Sigmoid colon (tissue), 7 donors: Measurements from ENCODE around the gene PACRG. TPM values are rescaled to one million over a fixed set of nuclear protein-coding genes. Genes with fewer than 3 reads are reported as not detected.
"Not testable (repeated sequence)": the region's sequence is repeated elsewhere in the genome, so short reads cannot be mapped to it uniquely, and the experiment has no call there.

Experiments
- DNase-seq: peaks from one replicate; pipeline ENCODE4 v3.0.0-alpha.2; 2019
- H3K27ac ChIP-seq, 4 donors: fragments of 200-600 bp; sonication (generic); one replicate each; pipeline ENCODE4 v1.5.1; 2016 to 2019; ENCODE audit warnings: mild to moderate bottlenecking in 1 of 4
- H3K27me3 ChIP-seq, 3 donors: fragments of 200-600 bp; sonication (generic); one replicate each; pipeline ENCODE4 v1.5.1; 2019; ENCODE audit warnings: mild to moderate bottlenecking in 1 of 3
- H3K36me3 ChIP-seq, 4 donors: fragments of 200-600 bp; sonication (generic); one replicate each; pipeline ENCODE4 v1.5.1; 2016 to 2019
- H3K4me1 ChIP-seq, 4 donors: fragments of 200-600 bp; sonication (generic); one replicate each; pipeline ENCODE4 v1.5.1; 2017 to 2019
- H3K4me3 ChIP-seq, 4 donors: fragments of 200-600 bp; sonication (generic); one replicate each; pipeline ENCODE4 v1.5.1; 2017 to 2019; ENCODE audit warnings: mild to moderate bottlenecking in 2 of 4, moderate library complexity in 1 of 4
- H3K9me3 ChIP-seq, 4 donors: fragments of 200-600 bp in 3 of 4; sonication (generic) in 3 of 4; one replicate each; pipeline versions ENCODE4 v1.5.1 to v1.6.1; 2013 to 2019
- EP300 ChIP-seq, 4 donors: sonication (generic); formaldehyde crosslinking; IDR thresholded peaks; one replicate each; pipeline ENCODE4 v1.6.1; 2017; ENCODE audit warnings: antibody characterized with exemption in 4 of 4
- POLR2A ChIP-seq, 2 donors: fragments of 450-650 bp; IDR thresholded peaks; one replicate each; pipeline ENCODE4 v1.6.1; 2016; ENCODE audit warnings: antibody characterized with exemption in 2 of 2, mild to moderate bottlenecking in 2 of 2, moderate library complexity in 2 of 2
- POLR2AphosphoS5 ChIP-seq, 4 donors: sonication (generic); formaldehyde crosslinking; IDR thresholded peaks; one replicate each; pipeline ENCODE4 v1.6.1; 2017; ENCODE audit warnings: antibody characterized with exemption in 4 of 4
- WGBS, 2 donors: extraction: QIAGEN DNeasy Blood & Tissue Kit; methylation state at CpG; one replicate each; pipeline ENCODE4 v1.1.7; 2013; 5-methylcytosine and 5-hydroxymethylcytosine counted together
- intact Hi-C: fragments of 100-400 bp; cut with DNase I; formaldehyde crosslinking; loops from one replicate; pipeline ENCODE4 v1.15.1; 2023
- polyA plus RNA-seq, 3 donors: library from polyadenylated mRNA; stranded (reverse); fragments of 200-250 nt; gene quantifications; one replicate each; pipeline ENCODE4 v1.2.3, GENCODE V29; 2013
- total RNA-seq, 4 donors: library from RNA; depleted of rRNA; stranded (reverse); fragments of >200 nt; gene quantifications; one replicate each; pipeline ENCODE4 v1.1.0, GENCODE V29; 2016
- TF ChIP-seq, protein P1 (sequence below), 4 experiments: fragments of 450-650 bp in 3 of 4; fragments of 200-600 bp in 1 of 4; IDR thresholded peaks; one replicate each; pipeline ENCODE4 v1.5.1; 2016 to 2019; ENCODE audit warnings: antibody characterized with exemption in 4 of 4, mild to moderate bottlenecking in 3 of 4, moderate library complexity in 2 of 4
- donor health status: healthy with polysubstance abuse.
- donor health status: Bipolar disorder and iron deficiency.
- donor health status: healthy.

PACRG gene
- total RNA-seq, result 1 to 10 TPM in 2 of 4 donors, under 1 TPM in 2; 0.36 to 6.9 (median 1.7) TPM
- polyA plus RNA-seq, result under 1 TPM in 1 of 3 donors, not detected in 2; 0.12 TPM

DNA sequence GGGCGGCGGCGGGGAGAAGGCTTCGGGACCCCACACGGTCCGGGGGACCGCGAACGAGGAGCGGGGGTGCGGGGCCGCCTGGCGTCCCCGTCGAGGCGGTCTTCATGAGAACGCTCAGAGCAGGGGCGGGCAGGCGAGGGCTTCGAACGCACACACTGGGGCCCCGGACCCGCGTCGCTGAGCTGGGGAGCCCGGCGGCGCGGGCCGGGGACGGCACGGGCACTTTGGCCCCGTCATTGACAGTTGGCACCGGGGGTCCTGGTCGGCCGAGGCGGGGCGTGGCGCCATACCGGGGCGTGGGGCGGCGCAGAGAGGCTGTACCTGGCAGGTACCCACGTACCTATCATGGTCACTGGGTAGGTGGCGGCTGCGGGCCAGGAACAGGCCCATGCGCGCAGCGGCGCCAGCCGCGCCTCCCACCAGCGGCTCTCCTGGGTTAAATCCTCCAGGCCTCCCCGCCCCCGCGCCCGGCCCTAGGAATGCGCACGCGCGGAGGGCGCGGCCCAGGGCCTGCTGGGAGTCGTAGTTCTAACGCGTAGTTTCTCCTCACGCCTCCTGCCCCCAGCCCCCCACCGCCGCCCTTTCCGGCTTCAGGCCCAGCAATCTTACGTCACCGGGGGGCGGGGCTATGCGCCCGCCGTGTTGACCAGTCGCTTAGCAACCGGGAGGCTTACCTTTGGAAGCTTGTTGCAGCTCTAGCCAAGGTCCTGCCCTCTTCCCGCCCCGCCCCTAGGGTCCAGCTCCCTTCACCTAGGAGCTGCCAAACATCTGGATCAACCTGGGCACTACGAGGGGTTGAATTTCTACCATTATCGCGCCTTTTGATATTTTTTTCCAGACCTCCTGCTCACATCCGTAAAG, at the start of gene PACRG, which contains the start of gene PRKN:
TSS of gene PACRG (plus strand) at position 653 of the 861 bp plus-strand sequence.
TSS of gene PRKN (minus strand) at position 445 of the 861 bp plus-strand sequence.
- Histone ChIP-seq H3K36me3 (no peaks in the 10 kb centered on the region), H3K27me3 (no peaks in the 10 kb centered on the region), H3K4me3 (peak within 1 kb of the TSS; percentile 71 to 99 (median 98)), H3K9me3 (no peaks in the 10 kb centered on the region), H3K27ac (peak within 1 kb of the TSS; percentile 79 to 93 (median 87)), H3K4me1 (peaks cover 0 to 20% (median 12%) of the 10 kb centered on the region in 4 donors)
- intact Hi-C loops, result loop anchor here (5.0 kb wide), 1 partner anchor 685 kb away; the partner anchor contains the start of gene QKI
- WGBS, 2 donors, result 0 to 2% methylated on average over 84 of the region's 84 CpGs
- peak; percentile 99 for DNase-seq
- TF ChIP-seq POLR2A (IDR thresholded peaks at IDR 0.05) (peak; percentile 70 to 83), EP300 (IDR thresholded peaks at IDR 0.05) (peak in 3 of 4 donors; percentile 1 to 67 (median 57)), POLR2AphosphoS5 (IDR thresholded peaks at IDR 0.05) (peak; percentile 72 to 93 (median 86))
- TF ChIP-seq, protein P1, sequence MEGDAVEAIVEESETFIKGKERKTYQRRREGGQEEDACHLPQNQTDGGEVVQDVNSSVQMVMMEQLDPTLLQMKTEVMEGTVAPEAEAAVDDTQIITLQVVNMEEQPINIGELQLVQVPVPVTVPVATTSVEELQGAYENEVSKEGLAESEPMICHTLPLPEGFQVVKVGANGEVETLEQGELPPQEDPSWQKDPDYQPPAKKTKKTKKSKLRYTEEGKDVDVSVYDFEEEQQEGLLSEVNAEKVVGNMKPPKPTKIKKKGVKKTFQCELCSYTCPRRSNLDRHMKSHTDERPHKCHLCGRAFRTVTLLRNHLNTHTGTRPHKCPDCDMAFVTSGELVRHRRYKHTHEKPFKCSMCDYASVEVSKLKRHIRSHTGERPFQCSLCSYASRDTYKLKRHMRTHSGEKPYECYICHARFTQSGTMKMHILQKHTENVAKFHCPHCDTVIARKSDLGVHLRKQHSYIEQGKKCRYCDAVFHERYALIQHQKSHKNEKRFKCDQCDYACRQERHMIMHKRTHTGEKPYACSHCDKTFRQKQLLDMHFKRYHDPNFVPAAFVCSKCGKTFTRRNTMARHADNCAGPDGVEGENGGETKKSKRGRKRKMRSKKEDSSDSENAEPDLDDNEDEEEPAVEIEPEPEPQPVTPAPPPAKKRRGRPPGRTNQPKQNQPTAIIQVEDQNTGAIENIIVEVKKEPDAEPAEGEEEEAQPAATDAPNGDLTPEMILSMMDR (IDR thresholded peaks at IDR 0.05), result no peak

DNA sequence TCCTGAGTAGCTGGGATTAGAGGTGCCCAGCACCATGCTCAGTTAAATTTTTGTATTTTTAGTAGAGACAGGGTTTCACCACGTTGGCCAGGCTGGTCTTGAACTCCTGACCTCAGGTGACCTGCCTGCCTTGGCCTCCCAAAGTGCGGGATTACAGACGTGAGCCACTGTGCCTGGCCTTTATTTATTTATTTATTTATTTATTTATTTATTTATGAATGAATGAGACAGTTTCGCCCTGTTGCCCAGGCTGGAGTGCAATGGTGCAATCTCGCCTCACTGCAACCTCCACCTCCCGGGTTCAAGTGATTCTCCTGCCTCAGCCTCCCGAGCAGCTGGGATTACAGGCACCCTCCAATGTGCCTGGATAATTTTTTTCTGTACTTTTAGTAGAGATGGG, 48.9 kb upstream of the PACRG start:
- intact Hi-C loops, DNase-seq: not testable (repeated sequence)
- 92 to 94% methylated on average over 7 of the region's 7 CpGs for WGBS, 2 donors

DNA sequence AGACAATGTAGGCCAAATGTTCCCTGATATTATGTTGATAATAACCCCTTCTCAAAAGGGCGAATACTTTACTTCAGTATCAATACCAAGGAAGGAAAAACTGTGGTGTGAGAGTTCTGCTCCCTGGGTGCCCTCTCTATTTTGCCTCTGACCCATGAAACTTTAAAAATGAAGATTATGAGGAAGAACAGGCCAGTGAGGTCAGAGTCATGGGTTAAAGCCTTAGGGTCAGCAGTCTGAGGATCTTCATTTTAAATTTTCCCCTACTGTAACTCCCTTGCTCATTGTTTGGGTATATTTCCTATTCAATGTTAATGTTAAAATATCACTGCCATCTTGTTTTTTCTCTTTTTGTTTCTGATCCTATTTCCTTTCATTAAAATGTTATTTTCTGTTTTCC, 48.1 kb upstream of the PACRG start:
- Histone ChIP-seq H3K4me3 (no peak overlapping the region), H3K4me1 (no peaks in the 10 kb centered on the region), H3K27ac (no peak overlapping the region), H3K36me3 (no peaks in the 10 kb centered on the region), H3K27me3 (no peaks in the 10 kb centered on the region), H3K9me3 (no peaks in the 10 kb centered on the region)
- intact Hi-C loops, result no loop called here
- WGBS, 2 donors, result 89 to 95% methylated on average over 1 of the region's 1 CpG
- DNase-seq, result no peak
- TF ChIP-seq POLR2AphosphoS5 (IDR thresholded peaks at IDR 0.05), result no peak
- TF ChIP-seq, protein P1 (IDR thresholded peaks at IDR 0.05), result no peak
- no peak for TF ChIP-seq EP300 (IDR thresholded peaks at IDR 0.05)
- TF ChIP-seq POLR2A (IDR thresholded peaks at IDR 0.05), result no peak

More for the DNA sequence above, 48.9 kb upstream of the PACRG start:
- H3K27ac ChIP-seq, H3K4me1 ChIP-seq, H3K9me3 ChIP-seq, H3K4me3 ChIP-seq, H3K27me3 ChIP-seq, H3K36me3 ChIP-seq: not testable (repeated sequence)

DNA sequence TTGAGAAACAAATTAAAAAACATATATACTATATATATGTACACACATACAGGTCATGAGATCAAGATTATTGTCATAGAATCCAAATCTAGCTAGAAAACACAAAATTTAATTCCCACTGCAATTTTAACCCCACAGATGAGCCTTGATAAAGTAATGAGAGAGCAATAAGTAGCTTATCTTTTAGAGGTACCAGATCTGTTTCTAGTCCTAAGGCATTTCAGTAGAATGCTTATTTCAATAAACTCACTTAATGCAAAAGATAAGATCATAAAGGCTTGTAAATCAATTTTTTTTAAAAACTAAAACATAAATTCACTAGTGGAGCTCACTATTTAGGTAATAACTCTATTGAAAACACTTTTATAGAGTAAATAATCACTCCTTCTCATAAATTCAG, 47.4 kb upstream of the PACRG start:
- TF ChIP-seq POLR2A (IDR thresholded peaks at IDR 0.05) (no peak), POLR2AphosphoS5 (IDR thresholded peaks at IDR 0.05) (no peak), EP300 (IDR thresholded peaks at IDR 0.05) (no peak)
- TF ChIP-seq, protein P1 (IDR thresholded peaks at IDR 0.05), result no peak
- H3K36me3 ChIP-seq, result no peaks in the 10 kb centered on the region
- DNase-seq, result no peak
- no peak overlapping the region for H3K27ac ChIP-seq
- intact Hi-C loops, result no loop called here
- H3K4me3 ChIP-seq, result no peak overlapping the region
- no peaks in the 10 kb centered on the region for H3K4me1 ChIP-seq
- H3K27me3 ChIP-seq, result no peaks in the 10 kb centered on the region
- no peaks in the 10 kb centered on the region for H3K9me3 ChIP-seq

DNA sequence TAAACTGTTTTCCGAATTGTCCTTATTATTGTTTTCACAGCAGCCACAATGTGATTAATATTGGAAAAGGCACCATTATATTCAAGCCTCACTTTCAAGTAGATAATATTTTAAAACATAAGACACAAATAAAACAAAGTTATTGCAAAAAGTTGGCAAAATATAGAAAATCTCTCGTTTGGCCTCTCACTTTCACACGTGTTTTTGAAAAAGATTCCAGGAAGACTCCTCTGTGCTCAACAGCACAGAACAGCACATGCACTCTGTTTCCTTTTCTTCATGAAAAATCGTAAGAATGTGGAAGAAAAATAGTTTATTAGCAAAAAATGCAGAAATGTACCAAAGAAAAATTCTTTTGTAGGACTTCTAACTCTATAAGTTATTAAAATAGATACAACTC, 46.9 kb upstream of the PACRG start:
- Histone ChIP-seq H3K4me1 (no peaks in the 10 kb centered on the region), H3K27me3 (no peaks in the 10 kb centered on the region), H3K4me3 (no peak overlapping the region), H3K36me3 (no peaks in the 10 kb centered on the region), H3K27ac (no peak overlapping the region), H3K9me3 (no peaks in the 10 kb centered on the region)
- TF ChIP-seq EP300 (IDR thresholded peaks at IDR 0.05) (no peak), POLR2AphosphoS5 (IDR thresholded peaks at IDR 0.05) (no peak), POLR2A (IDR thresholded peaks at IDR 0.05) (no peak)
- TF ChIP-seq, protein P1 (IDR thresholded peaks at IDR 0.05), result no peak
- 85 to 94% methylated on average over 4 of the region's 4 CpGs for WGBS, 2 donors
- DNase-seq, result no peak
- intact Hi-C loops, result no loop called here
